ENCODE results near the gene MACO1. TPM values are rescaled to one million over a fixed set of nuclear protein-coding genes. Genes with fewer than 3 reads are reported as not detected.
A peak's percentile ranks its signal among the peaks of the same experiment; 100 is the strongest.

Gene MACO1
- total and polyA plus RNA-seq, 4 donors: 15.3 to 23.2 (median 20.6) TPM

DNA sequence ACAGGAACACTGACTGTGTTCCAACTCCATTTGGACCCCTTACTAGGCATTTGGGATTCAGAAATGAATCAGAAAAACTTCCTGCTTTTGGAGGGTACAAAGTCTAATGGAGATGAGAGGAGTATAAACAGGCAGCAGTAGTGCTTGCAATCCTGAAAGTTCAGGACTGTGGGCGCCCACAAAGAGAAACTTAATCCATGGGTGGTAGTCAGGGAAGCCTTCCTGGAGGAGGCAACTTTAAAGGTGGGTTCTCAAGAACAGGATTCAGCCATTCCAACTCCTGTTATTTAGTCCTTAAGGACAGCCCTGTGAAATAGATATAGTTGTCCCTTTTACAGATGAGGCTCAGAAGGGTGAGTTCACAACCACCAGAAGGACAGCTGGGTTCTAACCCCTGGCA is 110.7 kb downstream of the MACO1 start:
- Histone ChIP-seq H3K9ac (ENCODE audit: low read depth in 1 of 2, low read length in 2 of 2) (no peak overlapping the region), H3K9me3 (ENCODE audit: control insufficient read depth in 4 of 4, low read length in 3 of 4) (no peaks in the 10 kb centered on the region), H3K36me3 (ENCODE audit: control insufficient read depth in 4 of 4, insufficient read depth in 3 of 4, low read depth in 1 of 4, low read length in 3 of 4) (no peaks in the 10 kb centered on the region), H3K27ac (ENCODE audit: low read depth in 1 of 2, low read length in 2 of 2) (no peak overlapping the region), H3K4me1 (ENCODE audit: control insufficient read depth in 4 of 4, insufficient read depth in 4 of 4, low read length in 3 of 4) (peaks cover 7 to 20% (median 12%) of the 10 kb centered on the region in 4 donors), H3K27me3 (ENCODE audit: control insufficient read depth in 4 of 4, insufficient read depth in 4 of 4, low read length in 3 of 4) (no peaks in the 10 kb centered on the region), H3K4me3 (ENCODE audit: low read depth in 1 of 3, low read length in 3 of 3) (no peak overlapping the region)
- TF ChIP-seq SP1 (IDR thresholded peaks at IDR 0.05): peak; percentile 35
- TF ChIP-seq HNF4A (conservative IDR thresholded peaks at IDR 0.05): peak; percentile 48 to 59
- no peak for TF ChIP-seq HNF4G (IDR thresholded peaks at IDR 0.05)
- no peak for DNase-seq (ENCODE audit: low spot score)
- 78% methylated on average over 1 of the region's 1 CpG for WGBS

- Histone ChIP-seq H3K4me1 (ENCODE audit: control insufficient read depth in 4 of 4, insufficient read depth in 4 of 4, low read length in 3 of 4) (peaks cover 7 to 20% (median 12%) of the 10 kb centered on the region in 4 donors), H3K9me3 (ENCODE audit: control insufficient read depth in 4 of 4, low read length in 3 of 4) (no peaks in the 10 kb centered on the region), H3K27ac (ENCODE audit: low read depth in 1 of 2, low read length in 2 of 2) (no peak overlapping the region), H3K4me3 (ENCODE audit: low read depth in 1 of 3, low read length in 3 of 3) (no peak overlapping the region), H3K27me3 (ENCODE audit: control insufficient read depth in 4 of 4, insufficient read depth in 4 of 4, low read length in 3 of 4) (no peaks in the 10 kb centered on the region), H3K36me3 (ENCODE audit: control insufficient read depth in 4 of 4, insufficient read depth in 3 of 4, low read depth in 1 of 4, low read length in 3 of 4) (no peaks in the 10 kb centered on the region), H3K9ac (ENCODE audit: low read depth in 1 of 2, low read length in 2 of 2) (no peak overlapping the region)
- TF ChIP-seq CTCF (IDR thresholded peaks at IDR 0.05; ENCODE audit: low read depth, low read length, missing input control) (no peak), SP1 (IDR thresholded peaks at IDR 0.05) (no peak), JUND (IDR thresholded peaks at IDR 0.05) (no peak), NR2F2 (IDR thresholded peaks at IDR 0.05) (peak; percentile 21)
- WGBS: 85% methylated on average over 8 of the region's 8 CpGs
- DNase-seq (ENCODE audit: low spot score): no peak
Observed at GRCh38 chr1:25541889-25542658, 111.4 kb downstream of the MACO1 start.

DNA sequence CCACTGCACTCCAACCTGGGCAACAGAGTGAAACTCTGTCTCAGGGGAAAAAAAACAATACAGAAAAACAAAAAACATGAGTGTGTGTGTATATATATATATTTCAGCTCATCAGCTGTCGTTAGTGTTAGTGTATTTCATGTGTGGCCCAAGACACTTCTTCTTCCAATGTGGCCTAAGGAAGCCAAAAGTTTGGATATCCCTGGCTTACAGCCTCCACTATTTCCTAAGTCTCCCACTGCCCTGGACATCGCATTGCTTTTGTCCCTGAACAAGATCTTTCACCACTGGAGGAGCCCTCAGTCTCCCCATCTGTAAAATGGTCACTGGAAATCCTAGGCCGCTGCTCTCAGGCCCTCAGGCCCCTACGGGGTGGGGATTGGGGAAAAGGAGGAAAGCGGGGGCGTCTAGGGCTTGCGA is 112.3 kb downstream of the MACO1 start:
- Histone ChIP-seq H3K27ac (ENCODE audit: low read depth in 1 of 2, low read length in 2 of 2) (peak overlapping the region in 1 of 2 donors; percentile 10), H3K27me3 (ENCODE audit: control insufficient read depth in 4 of 4, insufficient read depth in 4 of 4, low read length in 3 of 4) (no peaks in the 10 kb centered on the region), H3K9ac (ENCODE audit: low read depth in 1 of 2, low read length in 2 of 2) (no peak overlapping the region), H3K9me3 (ENCODE audit: control insufficient read depth in 4 of 4, low read length in 3 of 4) (no peaks in the 10 kb centered on the region), H3K36me3 (ENCODE audit: control insufficient read depth in 4 of 4, insufficient read depth in 3 of 4, low read depth in 1 of 4, low read length in 3 of 4) (no peaks in the 10 kb centered on the region), H3K4me1 (ENCODE audit: control insufficient read depth in 4 of 4, insufficient read depth in 4 of 4, low read length in 3 of 4) (peaks cover 7 to 24% (median 13%) of the 10 kb centered on the region in 4 donors), H3K4me3 (ENCODE audit: low read depth in 1 of 3, low read length in 3 of 3) (peak overlapping the region in 1 of 3 donors; percentile 69)
- DNase-seq (ENCODE audit: low spot score): no peak
- TF ChIP-seq EGR1 (IDR thresholded peaks at IDR 0.05; ENCODE audit: low read depth in 2 of 2) (peak in 1 of 2 donors; percentile 38), HNF4A (conservative IDR thresholded peaks at IDR 0.05) (no peak)
- WGBS: 38% methylated on average over 7 of the region's 7 CpGs

- under 1% methylated on average over 99 of the region's 99 CpGs for WGBS
- no peak for TF ChIP-seq MAX (IDR thresholded peaks at IDR 0.05)
- no peak for TF ChIP-seq SP1 (IDR thresholded peaks at IDR 0.05)
- TF ChIP-seq HNF4A (conservative IDR thresholded peaks at IDR 0.05): no peak
- no peak for TF ChIP-seq YY1 (IDR thresholded peaks at IDR 0.05)
- TF ChIP-seq EGR1 (IDR thresholded peaks at IDR 0.05; ENCODE audit: low read depth in 2 of 2): no peak
- TF ChIP-seq RAD21 (IDR thresholded peaks at IDR 0.05): peak in 1 of 2 donors; percentile 5
- TF ChIP-seq, protein P1, sequence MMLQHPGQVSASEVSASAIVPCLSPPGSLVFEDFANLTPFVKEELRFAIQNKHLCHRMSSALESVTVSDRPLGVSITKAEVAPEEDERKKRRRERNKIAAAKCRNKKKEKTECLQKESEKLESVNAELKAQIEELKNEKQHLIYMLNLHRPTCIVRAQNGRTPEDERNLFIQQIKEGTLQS (IDR thresholded peaks at IDR 0.05): no peak
- TF ChIP-seq RXRA (IDR thresholded peaks at IDR 0.05): no peak
- Histone ChIP-seq H3K9me3 (ENCODE audit: control insufficient read depth in 4 of 4, low read length in 3 of 4) (no peaks in the 10 kb centered on the region), H3K4me3 (ENCODE audit: low read depth in 1 of 3, low read length in 3 of 3) (peak within 1 kb of the TSS; percentile 65 to 70 (median 69)), H3K27ac (ENCODE audit: low read depth in 1 of 2, low read length in 2 of 2) (peak within 1 kb of the TSS; percentile 73 to 79), H3K36me3 (ENCODE audit: control insufficient read depth in 4 of 4, insufficient read depth in 3 of 4, low read depth in 1 of 4, low read length in 3 of 4) (no peaks in the 10 kb centered on the region), H3K27me3 (ENCODE audit: control insufficient read depth in 4 of 4, insufficient read depth in 4 of 4, low read length in 3 of 4) (no peaks in the 10 kb centered on the region), H3K4me1 (ENCODE audit: control insufficient read depth in 4 of 4, insufficient read depth in 4 of 4, low read length in 3 of 4) (peaks cover 7 to 24% (median 14%) of the 10 kb centered on the region in 4 donors), H3K9ac (ENCODE audit: low read depth in 1 of 2, low read length in 2 of 2) (peak within 1 kb of the TSS; percentile 49 to 60)
- peak; percentile 81 for DNase-seq (ENCODE audit: low spot score)
Observed at GRCh38 chr1:25543425-25544242, 112.9 kb downstream of the MACO1 start, which contains the start of gene LDLRAP1. Gene LDLRAP1, plus strand, starts transcription at chr1:25543606. Its CDS starts 93 bp downstream, at chr1:25543699.
